HepG2 (cell line): ENCODE data around the gene ADAM19. TPM values are rescaled to one million over a fixed set of nuclear protein-coding genes. Genes with fewer than 3 reads are reported as not detected.

ENCODE experiments used
- ATAC-seq: fragments of 200-7000 bp; cut with Tn5 transposase; 3 replicates; pipeline ENCODE4 v1.9.1; 2020; ENCODE audit warnings: mild to moderate bottlenecking, moderate library complexity
- BruUV-seq: library from RNA; stranded (reverse); fragments of 400-500 nt; replicated peaks from 2 replicates; lab custom pipeline; 2021; lab: Mats Ljungman, UMichigan
- CTCF ChIA-PET: fragments of 300-600 bp; formaldehyde crosslinking; extraction: SDS; loops from one replicate; lab custom pipeline; 2021; ENCODE audit warnings: low total read pairs, inconsistent platforms, low intra/inter-chr PET ratio; lab: Yijun Ruan, JAX
- POLR2A ChIA-PET: fragments of 350-600 bp; sonication (Branson Sonifier 250); formaldehyde crosslinking; loops from one replicate; lab custom pipeline; 2020; ENCODE audit warnings: antibody characterized with exemption, inconsistent platforms; lab: Yijun Ruan, JAX
- DNase-seq: peaks from one replicate; pipeline ENCODE4 v3.0.0-alpha.2; 2015; ENCODE audit warnings: low spot score
- FAIRE-seq: peaks from 3 replicates; lab custom pipeline; 2011; peaks lifted over from hg19 to GRCh38; lab: Jason Lieb, UNC
- H2AFZ ChIP-seq: one replicate; pipeline ENCODE4 v1.6.1; 2011; ENCODE audit warnings: low read length, inconsistent platforms
- H3K27ac ChIP-seq: fragments of 300-600 bp; 3 replicates; pipeline ENCODE4 v1.8.0; 2011; ENCODE audit warnings: mixed run types, mild to moderate bottlenecking, mixed read lengths, low read length, inconsistent platforms; ENCODE audit not compliant: insufficient read depth; ENCODE audit errors: extremely low read length
- H3K27me3 ChIP-seq, 2 experiments: fragments of 200-600 bp in 1 of 2; 2 replicates in 1 of 2; 3 replicates in 1 of 2; pipeline versions ENCODE4 v1.6.0 to v1.8.0; 2011; ENCODE audit warnings: low read length in 2 of 2, mild to moderate bottlenecking in 2 of 2, moderate library complexity in 2 of 2, inconsistent platforms in 1 of 2; ENCODE audit not compliant: insufficient read depth in 2 of 2, control insufficient read depth in 1 of 2
- H3K36me3 ChIP-seq, 2 experiments: fragments of 200-600 bp in 1 of 2; replicated peaks in 1 of 2; 2 replicates in 1 of 2; 3 replicates in 1 of 2; pipeline versions ENCODE4 v1.5.1 to v1.8.0; 2011; ENCODE audit warnings: low read length in 2 of 2, inconsistent platforms in 1 of 2; ENCODE audit not compliant: insufficient read depth in 2 of 2, control insufficient read depth in 1 of 2
- H3K4me1 ChIP-seq: 2 replicates; pipeline ENCODE4 v1.5.1; 2012; ENCODE audit warnings: low read length, inconsistent platforms; ENCODE audit not compliant: insufficient read depth
- H3K4me2 ChIP-seq: 2 replicates; pipeline ENCODE4 v1.6.0; 2011; ENCODE audit warnings: low read depth, low read length, inconsistent platforms
- H3K4me3 ChIP-seq, 3 experiments: fragments of 200-600 bp in 1 of 3; sonication (generic), shearing (Covaris generic) in 1 of 3; replicated peaks in 1 of 3; 2 replicates each; pipeline ENCODE4 v1.5.1; 2011 to 2016; ENCODE audit warnings: low read length in 3 of 3, inconsistent platforms in 2 of 3, low read depth in 2 of 3, mild to moderate bottlenecking in 2 of 3, control low read depth in 1 of 3, mixed read lengths in 1 of 3; ENCODE audit not compliant: insufficient read depth in 1 of 3
- H3K79me2 ChIP-seq: one replicate; pipeline ENCODE4 v1.6.1; 2011; ENCODE audit warnings: low read length, inconsistent platforms; ENCODE audit not compliant: insufficient read depth
- H3K9ac ChIP-seq: 2 replicates; pipeline ENCODE4 v1.6.0; 2011; ENCODE audit warnings: mild to moderate bottlenecking, low read depth, low read length, inconsistent platforms; ENCODE audit not compliant: insufficient read depth
- H3K9me3 ChIP-seq: 2 replicates; pipeline ENCODE4 v1.5.1; 2012; ENCODE audit warnings: mild to moderate bottlenecking, low read length
- H4K20me1 ChIP-seq: 2 replicates; pipeline ENCODE4 v1.6.0; 2011; ENCODE audit warnings: inconsistent platforms, mild to moderate bottlenecking, low read length, moderate library complexity; ENCODE audit not compliant: insufficient read depth
- FOSL2 ChIP-seq: sonication (generic); formaldehyde crosslinking; IDR thresholded peaks from 2 replicates; pipeline ENCODE4 v1.4.0; 2020; ENCODE audit warnings: missing genetic modification reagents
- HMG20B ChIP-seq: conservative IDR thresholded peaks from 2 replicates; pipeline ENCODE4 v1.6.1; 2016; ENCODE audit warnings: missing genetic modification reagents, missing compliant biosample characterization
- PHF20 ChIP-seq: sonication (generic); formaldehyde crosslinking; IDR thresholded peaks from 2 replicates; pipeline ENCODE4 v1.5.0; 2020; ENCODE audit warnings: mild to moderate bottlenecking, missing genetic modification reagents
- ZNF253 ChIP-seq: sonication (generic); formaldehyde crosslinking; IDR thresholded peaks from 2 replicates; pipeline ENCODE4 v1.8.0; 2022; ENCODE audit warnings: mild to moderate bottlenecking, missing genetic modification reagents, borderline replicate concordance
- WGBS: methylation state at CpG from one replicate; pipeline ENCODE4 v1.1.6; 2017; ENCODE audit warnings: low lambda C conversion rate; 5-methylcytosine and 5-hydroxymethylcytosine counted together
- in situ Hi-C: cut with HindIII; loops from 2 replicates; pipeline ENCODE4 v1.10.0; 2017; ENCODE audit warnings: low pct_unique_long_range_greater_than_20kb; ENCODE audit not compliant: extremely low pct_ligation_motif_present
- intact Hi-C: fragments of 100-400 bp; cut with micrococcal nuclease; formaldehyde crosslinking; loops from one replicate; pipeline ENCODE4 v1.10.0; 2022; ENCODE audit not compliant: unreplicated experiment
- polyA plus RNA-seq, 8 experiments: library from polyadenylated mRNA; depleted of rRNA in 3 of 8; stranded (reverse) in 7 of 8; unstranded in 1 of 8; fragments of >200 nt; fragmentation: Illumina TruSeq in 4 of 8; extraction: Trizol in 4 of 8; gene quantifications; 2 replicates each; pipeline versions ENCODE4 v1.2.1 to v1.2.3, GENCODE V29; 2011 to 2016; ENCODE audit warnings: low read depth in 4 of 8, missing spikeins in 1 of 8, mixed read lengths in 1 of 8; ENCODE audit not compliant: insufficient read depth in 1 of 8
- total RNA-seq, 5 experiments: library from RNA; depleted of rRNA; stranded (reverse); fragments of >200 nt; fragmentation: Illumina TruSeq; extraction: Trizol; gene quantifications; 2 replicates each; pipeline ENCODE4 v1.2.3, GENCODE V29; 2016; ENCODE audit warnings: low read depth in 1 of 5

The ADAM19 gene
- total and polyA plus RNA-seq, 2 of the 13 experiments (the other 11 are each of a cell fraction or from before 2014, with no cell fraction given), result 0.38 to 0.74 TPM

DNA sequence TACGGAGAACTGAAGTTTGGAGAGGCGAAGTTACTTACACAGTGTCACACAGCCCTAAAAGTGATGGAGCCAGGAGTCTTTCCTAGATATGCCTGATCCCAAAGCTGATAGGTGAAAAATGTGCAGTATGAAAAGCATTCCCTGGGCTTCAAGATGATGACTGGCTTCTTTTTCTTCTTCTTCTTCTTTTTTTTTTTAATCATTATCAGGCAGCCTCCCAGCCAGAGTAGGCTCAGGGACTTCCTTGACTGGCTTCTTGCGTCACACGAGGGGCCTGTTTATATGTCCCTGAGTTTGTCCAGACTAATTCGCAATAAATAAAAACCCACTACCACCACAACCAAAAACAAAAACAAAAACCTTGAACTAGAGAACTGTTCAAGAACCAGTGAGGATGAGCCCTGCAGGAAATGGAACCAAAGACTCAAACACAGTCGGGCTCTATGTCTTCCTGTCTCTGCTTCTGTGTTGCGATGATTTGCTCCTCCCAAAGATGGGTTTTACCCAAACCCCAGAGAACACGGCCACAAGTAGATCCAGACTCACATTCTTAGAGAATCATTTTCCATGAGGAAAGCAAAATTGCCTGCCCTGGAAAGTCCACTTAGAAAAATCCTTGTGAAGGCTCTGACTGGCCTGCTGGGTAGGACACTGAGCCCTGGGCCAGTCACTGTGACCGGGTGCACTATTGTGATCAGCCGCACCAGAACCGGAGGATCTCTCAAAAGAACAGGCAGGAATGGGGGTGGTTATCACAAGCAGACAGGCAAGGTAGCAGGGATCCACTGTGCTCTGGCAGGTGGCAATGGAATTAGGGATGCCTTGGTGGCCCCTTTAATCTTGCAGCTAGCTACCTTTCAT lies 38.0 kb upstream of the ADAM19 start (continued):
- TF ChIP-seq HMG20B (CRISPR knock-in tag) (no peak), ZNF253 (CRISPR knock-in tag) (no peak), FOSL2 (no peak)

GRCh38 chr5:157612581-157612980 lies 37.0 kb upstream of the ADAM19 start:
- no peak overlapping the region for H3K4me2 ChIP-seq
- no peak for FAIRE-seq
- H3K27ac ChIP-seq, result no peak overlapping the region

More at GRCh38 chr5:157612581-157612980, 37.0 kb upstream of the ADAM19 start:
- no peak overlapping the region for H3K4me3 ChIP-seq
- H3K36me3 ChIP-seq, result no peaks in the 10 kb centered on the region
- H3K9ac ChIP-seq, result no peak overlapping the region
- no peaks in the 10 kb centered on the region for H4K20me1 ChIP-seq
- H3K4me1 ChIP-seq, result no peaks in the 10 kb centered on the region
- intact Hi-C loops, result no loop called here
- in situ Hi-C loops, result no loop called here
- 65% methylated on average over 5 of the region's 5 CpGs for WGBS
- no peak overlapping the region for H2AFZ ChIP-seq
- POLR2A ChIA-PET, result no interaction called here
- no peak for ATAC-seq
- H3K27me3 ChIP-seq, result peaks cover 0 to 3% of the 10 kb centered on the region in 2 experiments; a peak in 1 of 5 replicates
- no peak for TF ChIP-seq PHF20
- CTCF ChIA-PET, result no interaction called here
- BruUV-seq, result no TSS peak
- no peak for DNase-seq
- no peaks in the 10 kb centered on the region for H3K9me3 ChIP-seq
- H3K79me2 ChIP-seq, result no peaks in the 10 kb centered on the region
